22Rv1 (cell line): Measurements from ENCODE around the gene CCDC188.
A peak's percentile ranks its signal among the peaks of the same experiment; 100 is the strongest.

ENCODE experiments used
- H3K27ac ChIP-seq: fragments of 450-650 bp; 2 replicates; pipeline ENCODE4 v1.5.1; 2017
- CTCF ChIP-seq: fragments of 450-650 bp; IDR thresholded peaks from 2 replicates; pipeline ENCODE4 v1.5.1; 2017; ENCODE audit warnings: mild to moderate bottlenecking
- ZFX ChIP-seq: fragments of 450-650 bp; IDR thresholded peaks from 2 replicates; pipeline ENCODE4 v1.6.1; 2017; ENCODE audit warnings: antibody characterized with exemption, borderline replicate concordance

CCDC188 gene

DNA sequence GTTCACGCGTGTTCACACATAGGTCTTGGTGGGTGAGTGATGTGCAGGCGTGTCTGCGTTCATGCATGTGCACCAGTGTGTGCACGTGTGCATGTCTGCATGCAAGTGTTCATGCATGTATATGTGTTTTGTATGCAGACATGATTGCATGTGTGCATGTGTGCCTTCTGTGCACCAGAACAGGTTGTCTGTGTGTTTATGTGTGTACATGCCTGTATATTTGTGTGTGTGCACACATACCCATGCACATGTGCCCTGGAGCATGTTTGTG, 14.3 kb downstream of the CCDC188 start:
- H3K27ac ChIP-seq = no peak overlapping the region
- TF ChIP-seq ZFX (no peak), CTCF (no peak)

- no peak for TF ChIP-seq ZFX
- no peak overlapping the region for H3K27ac ChIP-seq
These were observed 14.9 kb downstream of the CCDC188 start for GRCh38 chr22:20135806-20136602.

DNA sequence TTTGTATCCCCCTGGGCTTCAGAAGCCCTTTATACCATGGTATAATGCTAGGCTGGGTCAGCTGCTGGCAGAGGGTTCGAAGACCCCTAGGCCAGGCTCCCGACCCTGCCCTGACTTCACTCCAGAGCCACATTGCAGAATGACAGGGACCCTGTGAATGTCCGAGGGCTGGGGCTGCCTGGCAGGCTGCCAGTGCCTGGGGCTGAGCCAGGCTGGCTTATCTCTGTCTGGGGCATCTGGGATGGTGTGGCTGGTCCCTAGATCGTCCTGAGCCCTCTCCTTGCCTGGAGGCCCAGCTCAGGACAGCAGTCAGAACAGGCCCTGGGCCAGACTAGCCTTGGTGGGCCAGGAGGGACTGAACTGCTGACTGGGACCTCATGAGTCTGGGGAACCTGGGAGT, 15.6 kb downstream of the CCDC188 start:
- no peak for TF ChIP-seq ZFX
- no peak for TF ChIP-seq CTCF
- no peak overlapping the region for H3K27ac ChIP-seq

GRCh38 chr22:20133930-20134549, 16.8 kb downstream of the CCDC188 start:
- H3K27ac ChIP-seq = no peak overlapping the region
- TF ChIP-seq CTCF = no peak
- TF ChIP-seq ZFX = no peak

DNA sequence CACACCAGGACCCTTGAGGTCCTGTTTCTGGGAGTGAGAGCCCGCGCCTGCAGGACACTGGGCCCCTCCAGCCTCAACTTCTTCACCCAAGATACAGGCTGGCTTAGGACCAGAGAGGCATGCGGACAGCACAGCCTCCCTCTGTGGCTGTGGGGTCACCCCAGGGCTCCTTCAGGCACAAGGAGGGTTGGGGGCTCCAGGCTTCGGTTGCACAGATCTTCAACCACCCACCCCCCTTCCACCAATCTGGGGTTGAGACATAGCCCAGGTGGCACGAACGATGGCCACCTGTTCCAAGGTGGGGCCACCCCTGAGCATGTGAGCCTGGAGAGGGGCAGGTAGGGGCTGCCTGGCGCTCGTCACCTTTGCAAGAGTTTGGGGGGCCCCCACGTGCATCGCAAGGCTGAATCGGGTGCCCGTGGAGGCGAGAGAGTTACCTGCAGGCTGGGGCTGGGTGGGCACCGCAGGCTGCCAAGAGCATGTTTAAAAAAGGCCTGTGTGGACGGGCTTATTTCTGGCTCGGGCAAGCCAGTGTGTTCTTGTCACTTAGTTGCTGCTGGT, 18.1 kb downstream of the CCDC188 start:
- peak overlapping the region; percentile 74 for H3K27ac ChIP-seq
- no peak for TF ChIP-seq ZFX
- no peak for TF ChIP-seq CTCF

DNA sequence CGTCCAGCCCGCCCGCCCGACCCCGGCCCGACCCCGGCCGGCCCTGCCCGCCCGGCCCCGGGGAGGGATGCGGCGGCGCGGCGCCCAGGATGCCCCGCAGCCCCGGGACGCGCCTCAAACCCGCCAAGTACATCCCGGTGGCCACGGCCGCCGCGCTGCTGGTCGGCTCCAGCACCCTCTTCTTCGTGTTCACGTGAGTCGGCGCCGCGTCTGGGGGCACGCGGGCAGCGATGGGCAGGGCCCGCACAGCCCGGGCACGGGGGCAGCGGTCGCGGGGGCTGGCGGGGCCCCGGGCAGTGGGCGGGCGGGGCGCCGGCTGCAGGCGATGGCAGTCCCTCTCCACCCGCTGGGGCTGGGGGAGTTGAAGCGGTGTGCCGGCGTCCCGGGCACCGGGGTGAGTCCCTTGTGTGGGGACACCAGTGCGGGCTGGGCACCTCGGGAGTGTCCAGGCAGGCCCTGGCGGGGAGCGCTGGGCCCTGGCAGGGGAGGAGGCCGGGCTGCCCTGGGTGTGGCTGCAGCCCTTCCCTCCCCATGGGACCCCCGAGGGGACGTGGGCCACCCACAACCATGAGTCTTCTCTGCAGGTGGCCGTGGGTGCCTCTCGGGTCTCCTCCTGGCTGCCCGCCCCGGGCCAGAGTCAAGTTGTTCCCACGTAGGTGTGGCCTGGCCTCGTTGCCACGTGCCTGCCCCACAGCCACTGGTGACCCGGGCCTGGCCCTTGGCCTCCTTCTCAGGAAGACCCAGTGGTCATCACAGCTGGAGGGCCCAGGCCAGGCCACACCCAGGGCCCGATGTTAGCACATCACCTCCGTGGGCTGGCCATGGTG, 18.8 kb downstream of the CCDC188 start:
- peak overlapping the region; percentile 74 for H3K27ac ChIP-seq
- TF ChIP-seq CTCF = no peak
- no peak for TF ChIP-seq ZFX

DNA sequence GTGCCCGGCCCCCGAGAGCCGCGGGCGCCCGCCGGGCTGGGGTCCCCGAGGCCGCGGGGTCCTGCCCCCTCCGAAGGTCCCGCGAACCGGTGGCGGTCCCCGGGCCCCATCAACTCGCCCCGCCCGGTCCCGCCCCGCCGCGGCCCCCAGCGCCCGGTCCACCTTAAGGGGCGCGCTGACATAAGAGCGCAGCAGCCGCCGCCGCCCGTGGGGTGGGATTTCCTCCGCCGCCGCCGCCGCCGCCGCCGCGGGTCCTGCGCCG, 19.3 kb downstream of the CCDC188 start, which contains the start of gene ZDHHC8:
Gene ZDHHC8 (plus strand): TSS at position 208 of the 262 bp plus-strand sequence. CDS start 144 bp downstream, outside the sequence.
- no peak for TF ChIP-seq CTCF
- TF ChIP-seq ZFX = no peak
- H3K27ac ChIP-seq = peak within 1 kb of the TSS; percentile 74
